Loucy (cell line): Measurements from ENCODE around the gene PODXL2.
A peak's percentile ranks its signal among the peaks of the same experiment; 100 is the strongest.

Experiments
- H2AFZ ChIP-seq: fragments of 200-600 bp; sonication (generic); 2 replicates; pipeline ENCODE4 v1.6.0; 2016; ENCODE audit warnings: antibody characterized with exemption, mild to moderate bottlenecking, low read length, moderate library complexity
- H3F3A ChIP-seq: fragments of 200-600 bp; 2 replicates; pipeline ENCODE4 v1.6.0; 2016; ENCODE audit warnings: antibody characterized with exemption, low read depth, mild to moderate bottlenecking
- H3K27me3 ChIP-seq: fragments of 200-600 bp; sonication (generic); 2 replicates; pipeline ENCODE4 v1.6.1; 2014; ENCODE audit warnings: low read length, mild to moderate bottlenecking; ENCODE audit not compliant: insufficient read depth, poor library complexity, severe bottlenecking
- H3K36me3 ChIP-seq: fragments of 200-600 bp; sonication (generic); 2 replicates; pipeline ENCODE4 v1.6.1; 2016; ENCODE audit warnings: low read length; ENCODE audit not compliant: insufficient read depth
- H3K4me1 ChIP-seq: fragments of 200-600 bp; sonication (generic); 2 replicates; pipeline ENCODE4 v1.5.1; 2014; ENCODE audit warnings: low read length, mild to moderate bottlenecking; ENCODE audit not compliant: insufficient read depth, poor library complexity, severe bottlenecking
- H3K4me2 ChIP-seq: fragments of 200-600 bp; sonication (generic); 2 replicates; pipeline ENCODE4 v1.6.0; 2014; ENCODE audit warnings: antibody characterized with exemption, low read length, low read depth, mild to moderate bottlenecking; ENCODE audit not compliant: poor library complexity, severe bottlenecking
- H3K4me3 ChIP-seq: fragments of 200-600 bp; sonication (generic); 2 replicates; pipeline ENCODE4 v1.5.1; 2014; ENCODE audit warnings: low read length, mild to moderate bottlenecking, mixed read lengths; ENCODE audit not compliant: poor library complexity, severe bottlenecking
- H3K79me2 ChIP-seq: fragments of 200-600 bp; sonication (generic); 2 replicates; pipeline ENCODE4 v1.6.1; 2014; ENCODE audit warnings: low read length; ENCODE audit not compliant: insufficient read depth
- H3K9ac ChIP-seq: fragments of 200-600 bp; sonication (generic); 2 replicates; pipeline ENCODE4 v1.6.0; 2014; ENCODE audit warnings: mild to moderate bottlenecking, low read depth, low read length, moderate library complexity; ENCODE audit not compliant: poor library complexity, severe bottlenecking
- H3K9me2 ChIP-seq: fragments of 200-600 bp; sonication (generic); replicated peaks from 2 replicates; pipeline ENCODE4 v1.6.1; 2016; ENCODE audit warnings: low read depth, low read length, mixed read lengths
- H3K9me3 ChIP-seq: fragments of 200-600 bp; sonication (generic); 2 replicates; pipeline ENCODE4 v1.6.1; 2014; ENCODE audit warnings: mild to moderate bottlenecking, antibody characterized with exemption, low read length, low read depth; ENCODE audit not compliant: insufficient read depth
- H4K20me1 ChIP-seq: fragments of 200-600 bp; sonication (generic); 2 replicates; pipeline ENCODE4 v1.6.0; 2014; ENCODE audit warnings: antibody characterized with exemption, low read length, mild to moderate bottlenecking; ENCODE audit not compliant: insufficient read depth, poor library complexity, severe bottlenecking
- EZH2phosphoT487 ChIP-seq: fragments of 200-600 bp; IDR thresholded peaks from 2 replicates; pipeline ENCODE4 v1.6.1; 2018; ENCODE audit warnings: antibody characterized with exemption, mild to moderate bottlenecking, moderate library complexity, borderline replicate concordance
- TF ChIP-seq, protein P1 (sequence below): fragments of 200-600 bp; sonication (generic); conservative IDR thresholded peaks from 2 replicates; pipeline ENCODE4 v1.5.1; 2014; ENCODE audit warnings: mild to moderate bottlenecking, antibody characterized with exemption, low read length

Gene PODXL2

DNA sequence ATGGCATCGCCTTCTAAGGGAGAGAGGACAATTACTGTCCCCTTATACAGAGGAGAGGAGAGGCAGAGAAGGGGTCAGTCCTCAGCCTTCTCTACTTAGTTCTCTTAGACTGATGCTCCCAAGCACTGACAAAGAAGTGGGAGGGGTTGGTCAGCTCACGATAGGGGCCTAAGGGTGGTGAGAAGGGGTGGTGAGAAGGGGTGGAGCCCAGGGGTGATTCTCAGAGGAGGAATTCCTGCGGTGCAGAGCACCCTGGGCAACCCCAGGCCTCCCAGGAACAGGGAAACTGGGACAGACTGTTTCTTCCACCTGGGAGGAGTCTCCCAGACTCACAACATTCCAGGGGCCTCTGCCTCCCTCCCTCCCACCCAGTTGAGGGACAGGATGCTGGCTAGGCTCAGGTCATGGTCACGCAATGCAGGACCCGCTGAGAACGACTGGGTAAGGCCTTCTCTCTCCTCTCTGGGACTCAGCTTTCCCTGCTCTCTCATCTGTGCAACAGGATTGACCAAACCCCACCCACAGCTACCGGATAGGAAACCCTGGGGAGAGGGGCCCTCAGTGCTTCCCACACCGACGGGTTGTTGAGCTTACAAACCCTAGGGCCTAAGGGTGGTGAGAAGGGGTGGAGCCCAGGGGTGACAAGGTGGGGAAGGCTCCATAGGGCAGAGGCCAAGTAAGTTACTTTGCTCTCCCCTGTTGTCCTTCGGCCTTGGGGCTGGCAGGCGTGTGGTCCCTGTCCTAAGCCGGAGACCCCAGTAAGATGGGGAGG is 40.0 kb upstream of the PODXL2 start:
- peak overlapping the region; percentile 82 for H3K4me3 ChIP-seq
- H3F3A ChIP-seq: 0 out of 2 replicates have a peak, but pooled peaks cover 7% of the 10 kb centered on the region
- H3K4me1 ChIP-seq: peaks cover 37% of the 10 kb centered on the region
- H2AFZ ChIP-seq: no peak overlapping the region
- H3K36me3 ChIP-seq: no peaks in the 10 kb centered on the region
- H3K4me2 ChIP-seq: peak overlapping the region; percentile 77
- peak overlapping the region; percentile 78 for H3K9ac ChIP-seq
- H4K20me1 ChIP-seq: peaks cover 43% of the 10 kb centered on the region
- no peaks in the 10 kb centered on the region for H3K9me2 ChIP-seq
- H3K79me2 ChIP-seq: peaks cover 74% of the 10 kb centered on the region
- TF ChIP-seq, protein P1, sequence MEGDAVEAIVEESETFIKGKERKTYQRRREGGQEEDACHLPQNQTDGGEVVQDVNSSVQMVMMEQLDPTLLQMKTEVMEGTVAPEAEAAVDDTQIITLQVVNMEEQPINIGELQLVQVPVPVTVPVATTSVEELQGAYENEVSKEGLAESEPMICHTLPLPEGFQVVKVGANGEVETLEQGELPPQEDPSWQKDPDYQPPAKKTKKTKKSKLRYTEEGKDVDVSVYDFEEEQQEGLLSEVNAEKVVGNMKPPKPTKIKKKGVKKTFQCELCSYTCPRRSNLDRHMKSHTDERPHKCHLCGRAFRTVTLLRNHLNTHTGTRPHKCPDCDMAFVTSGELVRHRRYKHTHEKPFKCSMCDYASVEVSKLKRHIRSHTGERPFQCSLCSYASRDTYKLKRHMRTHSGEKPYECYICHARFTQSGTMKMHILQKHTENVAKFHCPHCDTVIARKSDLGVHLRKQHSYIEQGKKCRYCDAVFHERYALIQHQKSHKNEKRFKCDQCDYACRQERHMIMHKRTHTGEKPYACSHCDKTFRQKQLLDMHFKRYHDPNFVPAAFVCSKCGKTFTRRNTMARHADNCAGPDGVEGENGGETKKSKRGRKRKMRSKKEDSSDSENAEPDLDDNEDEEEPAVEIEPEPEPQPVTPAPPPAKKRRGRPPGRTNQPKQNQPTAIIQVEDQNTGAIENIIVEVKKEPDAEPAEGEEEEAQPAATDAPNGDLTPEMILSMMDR: no peak
- no peak for TF ChIP-seq EZH2phosphoT487
- H3K9me3 ChIP-seq: no peaks in the 10 kb centered on the region
- no peaks in the 10 kb centered on the region for H3K27me3 ChIP-seq

DNA sequence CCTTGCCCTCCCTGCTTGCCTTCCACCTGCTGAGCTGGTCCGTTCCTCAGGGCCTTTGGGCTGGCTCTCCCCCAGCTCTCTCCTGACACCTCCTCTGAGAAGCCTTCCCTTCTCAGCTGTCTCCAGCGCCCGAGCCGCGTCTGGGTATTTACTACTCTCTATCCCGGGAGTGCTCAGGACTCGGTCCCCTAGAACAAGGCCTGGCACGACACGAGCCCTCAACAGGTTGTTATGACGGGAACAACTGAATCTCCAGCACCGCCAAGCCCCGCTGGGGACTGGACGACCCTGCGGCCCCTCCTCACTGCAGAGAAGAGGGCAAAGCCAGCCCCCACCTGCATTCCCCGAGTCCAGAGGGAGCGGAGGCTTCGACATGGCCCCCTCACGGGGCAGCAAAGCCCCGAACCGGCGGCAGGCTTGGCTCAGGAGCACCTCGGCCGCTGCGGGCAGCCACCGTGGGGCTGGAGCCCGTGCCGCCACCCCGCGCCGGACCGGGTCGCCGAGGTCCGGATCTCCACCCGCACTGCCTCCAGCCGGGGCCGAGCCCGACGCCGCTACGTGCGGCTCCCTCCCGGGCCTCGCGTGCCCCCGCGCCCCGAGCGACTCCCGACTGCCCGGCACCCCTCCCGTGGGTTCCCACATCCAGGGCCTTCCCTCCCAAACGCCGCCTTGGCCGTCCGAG is 39.2 kb upstream of the PODXL2 start:
- Histone ChIP-seq H3K4me1 (peaks cover 37% of the 10 kb centered on the region), H3K9me3 (no peaks in the 10 kb centered on the region), H3K27me3 (no peaks in the 10 kb centered on the region), H2AFZ (no peak overlapping the region), H3K36me3 (no peaks in the 10 kb centered on the region), H3K4me3 (peak overlapping the region; percentile 82), H3K4me2 (peak overlapping the region; percentile 77), H3K79me2 (peaks cover 66% of the 10 kb centered on the region), H3K9me2 (no peaks in the 10 kb centered on the region), H3K9ac (peak overlapping the region; percentile 78), H4K20me1 (peaks cover 43% of the 10 kb centered on the region), H3F3A (0 out of 2 replicates have a peak, but pooled peaks cover 7% of the 10 kb centered on the region)
- TF ChIP-seq EZH2phosphoT487: no peak

DNA sequence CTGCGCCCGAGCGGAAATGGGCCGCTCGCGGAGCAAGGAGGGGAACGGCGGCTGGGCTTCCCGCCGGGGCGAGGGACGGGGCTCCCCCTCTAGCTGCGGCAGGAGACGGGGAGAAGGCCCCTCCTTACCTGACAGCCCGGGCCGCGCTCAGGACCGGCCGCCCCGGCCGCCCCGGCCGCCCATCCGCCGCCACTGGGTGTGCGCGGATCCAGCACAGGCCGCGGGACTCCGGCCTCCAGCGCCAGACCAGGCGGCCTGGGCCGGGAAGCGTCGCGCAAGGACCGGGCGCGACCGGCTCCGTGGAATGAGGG is 38.7 kb upstream of the PODXL2 start:
- H2AFZ ChIP-seq: no peak overlapping the region
- no peaks in the 10 kb centered on the region for H3K9me2 ChIP-seq
- H3K4me2 ChIP-seq: peak overlapping the region; percentile 77
- H3K27me3 ChIP-seq: no peaks in the 10 kb centered on the region
- peaks cover 41% of the 10 kb centered on the region for H4K20me1 ChIP-seq
- peak overlapping the region; percentile 78 for H3K9ac ChIP-seq
- no peak for TF ChIP-seq EZH2phosphoT487
- peaks cover 37% of the 10 kb centered on the region for H3K4me1 ChIP-seq
- 0 out of 2 replicates have a peak, but pooled peaks cover 7% of the 10 kb centered on the region for H3F3A ChIP-seq
- H3K9me3 ChIP-seq: no peaks in the 10 kb centered on the region
- no peaks in the 10 kb centered on the region for H3K36me3 ChIP-seq
- H3K4me3 ChIP-seq: peak overlapping the region; percentile 82
- peaks cover 61% of the 10 kb centered on the region for H3K79me2 ChIP-seq
